ENCODE data around the gene FBXL7. TPM values are rescaled to one million over a fixed set of nuclear protein-coding genes. Genes with fewer than 3 reads are reported as not detected.

FBXL7 gene
- total RNA-seq, 1 experiment from 2014 or later: not detected

DNA sequence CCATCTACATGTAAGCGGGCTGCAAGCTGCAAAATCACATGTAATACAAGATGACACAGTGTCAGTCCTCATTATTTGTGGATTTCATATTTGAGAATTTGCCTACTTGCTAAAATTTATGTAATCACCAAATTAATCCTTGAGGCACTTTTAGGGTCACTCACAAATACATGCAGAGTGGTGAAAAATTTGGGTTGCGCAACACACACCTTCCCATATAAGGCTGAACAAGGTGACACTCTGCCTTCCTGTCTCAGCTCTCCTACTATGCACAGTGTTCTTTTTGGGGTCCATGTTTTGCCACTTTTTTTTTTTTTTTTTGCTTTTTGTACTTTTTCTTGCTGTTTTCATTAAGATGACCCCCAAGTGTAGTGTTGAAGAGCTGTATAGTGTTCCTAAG lies 111.0 kb downstream of the FBXL7 start:
- no peak for TF ChIP-seq TCF7L2 (IDR thresholded peaks at IDR 0.05; ENCODE audit: low read depth, low read length)
- TF ChIP-seq, protein P1, sequence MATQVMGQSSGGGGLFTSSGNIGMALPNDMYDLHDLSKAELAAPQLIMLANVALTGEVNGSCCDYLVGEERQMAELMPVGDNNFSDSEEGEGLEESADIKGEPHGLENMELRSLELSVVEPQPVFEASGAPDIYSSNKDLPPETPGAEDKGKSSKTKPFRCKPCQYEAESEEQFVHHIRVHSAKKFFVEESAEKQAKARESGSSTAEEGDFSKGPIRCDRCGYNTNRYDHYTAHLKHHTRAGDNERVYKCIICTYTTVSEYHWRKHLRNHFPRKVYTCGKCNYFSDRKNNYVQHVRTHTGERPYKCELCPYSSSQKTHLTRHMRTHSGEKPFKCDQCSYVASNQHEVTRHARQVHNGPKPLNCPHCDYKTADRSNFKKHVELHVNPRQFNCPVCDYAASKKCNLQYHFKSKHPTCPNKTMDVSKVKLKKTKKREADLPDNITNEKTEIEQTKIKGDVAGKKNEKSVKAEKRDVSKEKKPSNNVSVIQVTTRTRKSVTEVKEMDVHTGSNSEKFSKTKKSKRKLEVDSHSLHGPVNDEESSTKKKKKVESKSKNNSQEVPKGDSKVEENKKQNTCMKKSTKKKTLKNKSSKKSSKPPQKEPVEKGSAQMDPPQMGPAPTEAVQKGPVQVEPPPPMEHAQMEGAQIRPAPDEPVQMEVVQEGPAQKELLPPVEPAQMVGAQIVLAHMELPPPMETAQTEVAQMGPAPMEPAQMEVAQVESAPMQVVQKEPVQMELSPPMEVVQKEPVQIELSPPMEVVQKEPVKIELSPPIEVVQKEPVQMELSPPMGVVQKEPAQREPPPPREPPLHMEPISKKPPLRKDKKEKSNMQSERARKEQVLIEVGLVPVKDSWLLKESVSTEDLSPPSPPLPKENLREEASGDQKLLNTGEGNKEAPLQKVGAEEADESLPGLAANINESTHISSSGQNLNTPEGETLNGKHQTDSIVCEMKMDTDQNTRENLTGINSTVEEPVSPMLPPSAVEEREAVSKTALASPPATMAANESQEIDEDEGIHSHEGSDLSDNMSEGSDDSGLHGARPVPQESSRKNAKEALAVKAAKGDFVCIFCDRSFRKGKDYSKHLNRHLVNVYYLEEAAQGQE (IDR thresholded peaks at IDR 0.05; ENCODE audit: insufficient read depth in 1 of 2, low read depth in 2 of 2, low read length in 1 of 2): no peak
- TF ChIP-seq SIN3A (IDR thresholded peaks at IDR 0.05; ENCODE audit: borderline replicate concordance, insufficient read depth, low read depth, low read length): no peak
- TF ChIP-seq, protein P2, sequence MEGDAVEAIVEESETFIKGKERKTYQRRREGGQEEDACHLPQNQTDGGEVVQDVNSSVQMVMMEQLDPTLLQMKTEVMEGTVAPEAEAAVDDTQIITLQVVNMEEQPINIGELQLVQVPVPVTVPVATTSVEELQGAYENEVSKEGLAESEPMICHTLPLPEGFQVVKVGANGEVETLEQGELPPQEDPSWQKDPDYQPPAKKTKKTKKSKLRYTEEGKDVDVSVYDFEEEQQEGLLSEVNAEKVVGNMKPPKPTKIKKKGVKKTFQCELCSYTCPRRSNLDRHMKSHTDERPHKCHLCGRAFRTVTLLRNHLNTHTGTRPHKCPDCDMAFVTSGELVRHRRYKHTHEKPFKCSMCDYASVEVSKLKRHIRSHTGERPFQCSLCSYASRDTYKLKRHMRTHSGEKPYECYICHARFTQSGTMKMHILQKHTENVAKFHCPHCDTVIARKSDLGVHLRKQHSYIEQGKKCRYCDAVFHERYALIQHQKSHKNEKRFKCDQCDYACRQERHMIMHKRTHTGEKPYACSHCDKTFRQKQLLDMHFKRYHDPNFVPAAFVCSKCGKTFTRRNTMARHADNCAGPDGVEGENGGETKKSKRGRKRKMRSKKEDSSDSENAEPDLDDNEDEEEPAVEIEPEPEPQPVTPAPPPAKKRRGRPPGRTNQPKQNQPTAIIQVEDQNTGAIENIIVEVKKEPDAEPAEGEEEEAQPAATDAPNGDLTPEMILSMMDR (IDR thresholded peaks at IDR 0.05): no peak
- no peak for TF ChIP-seq POLR2AphosphoS5 (IDR thresholded peaks at IDR 0.05; ENCODE audit: low read depth, low read length)
- H3K9me3 ChIP-seq (ENCODE audit: control insufficient read depth, insufficient read depth, low read depth, low read length): no peaks in the 10 kb centered on the region
- no peak for ATAC-seq

DNA sequence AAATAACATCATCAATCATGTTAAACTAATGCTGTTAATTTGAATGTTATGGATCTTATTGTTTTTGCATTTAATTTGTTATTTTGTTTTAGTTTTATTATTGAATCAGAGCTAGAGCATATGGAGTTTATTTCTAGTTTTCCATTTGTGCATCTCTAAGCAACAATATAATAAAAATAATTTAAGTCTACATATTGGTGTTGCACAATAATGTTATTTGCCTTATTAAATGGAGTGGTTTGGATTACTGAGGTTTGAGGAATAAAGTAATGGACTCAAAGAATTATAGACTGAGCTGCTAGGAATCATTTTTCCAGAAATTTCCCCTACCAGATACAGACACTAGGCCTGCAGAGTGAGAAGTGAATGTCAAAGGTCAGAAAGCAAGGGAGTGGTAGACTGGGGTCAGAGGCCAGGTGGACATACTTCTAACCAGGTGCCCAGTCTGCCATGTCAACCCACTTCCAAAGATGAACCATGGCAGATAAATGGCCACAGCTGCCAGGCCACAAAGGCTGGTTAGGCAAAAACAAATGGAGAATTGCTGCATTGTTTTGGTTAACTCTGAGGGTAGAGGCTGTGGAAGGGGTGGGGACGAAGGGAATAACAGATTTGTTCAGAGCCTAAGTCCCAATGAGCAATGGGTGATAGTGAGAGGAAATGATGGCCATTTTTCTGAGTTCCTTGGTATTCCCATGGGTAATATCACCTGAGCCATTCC lies 113.1 kb downstream of the FBXL7 start:
- H3K36me3 ChIP-seq (ENCODE audit: control insufficient read depth, insufficient read depth, low read length): no peaks in the 10 kb centered on the region
- DNase-seq (ENCODE audit: low read depth, low spot score): no peak
- ChIA-PET POLR2A (no interaction called here), CTCF (no interaction called here)
- in situ Hi-C loops (cut with HindIII; ENCODE audit: low pct_unique_long_range_greater_than_20kb, low sequenced_read_pairs): no loop called here
- no peak for TF ChIP-seq TCF7L2 (IDR thresholded peaks at IDR 0.05; ENCODE audit: low read depth, low read length)
- TF ChIP-seq, protein P1 (IDR thresholded peaks at IDR 0.05; ENCODE audit: insufficient read depth in 1 of 2, low read depth in 2 of 2, low read length in 1 of 2): no peak
- no peak for TF ChIP-seq SIN3A (IDR thresholded peaks at IDR 0.05; ENCODE audit: borderline replicate concordance, insufficient read depth, low read depth, low read length)
- no peak for TF ChIP-seq POLR2AphosphoS5 (IDR thresholded peaks at IDR 0.05; ENCODE audit: low read depth, low read length)
- TF ChIP-seq, protein P2 (IDR thresholded peaks at IDR 0.05): no peak
- ATAC-seq: no peak
- H3K4me1 ChIP-seq (ENCODE audit: control insufficient read depth, insufficient read depth, low read length): no peaks in the 10 kb centered on the region
- H3K4me3 ChIP-seq (ENCODE audit: low read depth in 2 of 2, low read length in 2 of 2): no peak overlapping the region
- H3K9me3 ChIP-seq (ENCODE audit: control insufficient read depth, insufficient read depth, low read depth, low read length): no peaks in the 10 kb centered on the region
- no peaks in the 10 kb centered on the region for H3K27me3 ChIP-seq (ENCODE audit: control insufficient read depth, insufficient read depth, low read length)
- intact Hi-C loops (cut with micrococcal nuclease; ENCODE audit: unreplicated experiment): no loop called here
- no peak overlapping the region for H3K27ac ChIP-seq (ENCODE audit: low read length)
- BruUV-seq (replicated peaks): no TSS peak

More for the DNA sequence above, 111.0 kb downstream of the FBXL7 start:
- no TSS peak for BruUV-seq (replicated peaks)
- POLR2A ChIA-PET: no interaction called here
- DNase-seq (ENCODE audit: low read depth, low spot score): no peak
- in situ Hi-C loops (cut with HindIII; ENCODE audit: low pct_unique_long_range_greater_than_20kb, low sequenced_read_pairs): no loop called here
- no peak overlapping the region for H3K4me3 ChIP-seq (ENCODE audit: low read depth in 2 of 2, low read length in 2 of 2)
- CTCF ChIA-PET: interaction anchor here (0.6 kb wide), 1 partner anchor 403 kb away, joined by 3 read pairs; no protein-coding TSS in a partner anchor
- H3K27ac ChIP-seq (ENCODE audit: low read length): no peak overlapping the region
- H3K4me1 ChIP-seq (ENCODE audit: control insufficient read depth, insufficient read depth, low read length): no peaks in the 10 kb centered on the region
- no peaks in the 10 kb centered on the region for H3K27me3 ChIP-seq (ENCODE audit: control insufficient read depth, insufficient read depth, low read length)
- intact Hi-C loops (cut with micrococcal nuclease; ENCODE audit: unreplicated experiment): no loop called here
- no peaks in the 10 kb centered on the region for H3K36me3 ChIP-seq (ENCODE audit: control insufficient read depth, insufficient read depth, low read length)

All from Panc1 (cell line).